ENCODE results near the gene NDUFAF3. TPM values are rescaled to one million over a fixed set of nuclear protein-coding genes. Genes with fewer than 3 reads are reported as not detected.

NDUFAF3 gene, protein sequence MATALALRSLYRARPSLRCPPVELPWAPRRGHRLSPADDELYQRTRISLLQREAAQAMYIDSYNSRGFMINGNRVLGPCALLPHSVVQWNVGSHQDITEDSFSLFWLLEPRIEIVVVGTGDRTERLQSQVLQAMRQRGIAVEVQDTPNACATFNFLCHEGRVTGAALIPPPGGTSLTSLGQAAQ
- 212 and 249 TPM in 2 replicates for total RNA-seq

DNA sequence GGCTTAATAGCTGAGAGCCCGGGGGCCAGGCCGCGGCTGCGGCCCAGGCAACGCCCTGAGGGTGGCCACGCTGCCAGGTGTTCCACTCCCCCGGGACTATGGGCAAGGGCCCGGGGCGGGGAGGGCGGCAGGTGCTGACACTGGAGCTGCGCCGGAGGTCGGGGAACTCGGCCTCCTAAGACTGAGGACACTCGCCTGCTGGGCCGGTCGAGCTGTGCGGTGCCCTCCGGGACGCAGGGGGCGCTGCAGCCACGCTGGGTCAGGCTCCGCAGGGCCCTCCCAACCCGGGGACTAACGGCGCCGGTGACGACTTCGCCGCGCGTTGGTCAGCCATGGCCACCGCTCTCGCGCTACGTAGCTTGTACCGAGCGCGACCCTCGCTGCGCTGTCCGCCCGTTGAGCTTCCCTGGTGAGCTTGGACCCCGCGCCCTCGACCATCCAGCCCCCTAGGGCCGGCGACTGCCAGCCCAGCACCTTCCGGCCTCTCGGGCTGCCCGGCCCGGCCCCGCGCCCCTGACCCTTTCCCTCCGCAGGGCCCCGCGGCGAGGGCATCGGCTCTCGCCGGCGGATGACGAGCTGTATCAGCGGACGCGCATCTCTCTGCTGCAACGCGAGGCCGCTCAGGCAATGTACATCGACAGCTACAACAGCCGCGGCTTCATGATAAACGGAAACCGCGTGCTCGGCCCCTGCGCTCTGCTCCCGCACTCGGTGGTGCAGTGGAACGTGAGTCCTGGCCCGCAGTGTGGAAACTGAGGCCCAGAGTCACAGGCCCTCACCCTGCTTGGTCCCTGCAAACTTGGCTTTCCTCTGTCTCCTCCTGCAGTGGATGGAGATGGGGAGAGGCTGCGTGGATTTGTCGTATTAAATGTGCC is at the start of gene NDUFAF3:
TSS of gene NDUFAF3 (plus strand) at position 309 of the 875 bp plus-strand sequence. CDS start at position 333, 24 bp downstream.

DNA sequence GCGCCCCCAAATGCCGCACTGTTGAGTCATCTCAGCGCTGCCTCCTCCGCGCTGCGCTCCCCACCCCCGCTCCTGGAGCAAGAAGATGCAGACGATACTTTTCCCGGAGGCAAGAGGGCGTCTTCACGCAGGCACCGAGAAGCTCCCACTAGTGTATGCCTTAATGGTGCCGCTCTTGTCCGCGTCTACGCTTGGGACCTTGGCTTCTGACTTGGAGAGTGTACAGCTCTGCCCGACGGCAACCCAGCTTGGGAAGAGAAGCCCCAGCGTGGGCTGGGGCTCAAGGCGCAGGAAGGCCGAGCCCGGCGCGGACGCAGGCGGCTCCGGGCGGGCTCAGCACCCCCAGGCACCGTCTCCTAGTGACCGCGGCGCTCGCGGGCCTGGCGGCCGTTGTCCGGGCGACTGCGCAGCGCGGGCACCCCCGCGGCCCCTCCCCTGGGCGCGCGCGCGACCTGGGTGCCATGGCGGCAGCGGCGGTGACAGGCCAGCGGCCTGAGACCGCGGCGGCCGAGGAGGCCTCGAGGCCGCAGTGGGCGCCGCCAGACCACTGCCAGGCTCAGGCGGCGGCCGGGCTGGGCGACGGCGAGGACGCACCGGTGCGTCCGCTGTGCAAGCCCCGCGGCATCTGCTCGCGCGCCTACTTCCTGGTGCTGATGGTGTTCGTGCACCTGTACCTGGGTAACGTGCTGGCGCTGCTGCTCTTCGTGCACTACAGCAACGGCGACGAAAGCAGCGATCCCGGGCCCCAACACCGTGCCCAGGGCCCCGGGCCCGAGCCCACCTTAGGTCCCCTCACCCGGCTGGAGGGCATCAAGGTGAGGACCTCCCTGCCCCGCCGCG is 31.9 kb upstream of the NDUFAF3 start, which contains the start of gene P4HTM:
TSS of gene P4HTM (plus strand) at position 446 of the 840 bp plus-strand sequence. CDS start at position 462, 16 bp downstream.

DNA sequence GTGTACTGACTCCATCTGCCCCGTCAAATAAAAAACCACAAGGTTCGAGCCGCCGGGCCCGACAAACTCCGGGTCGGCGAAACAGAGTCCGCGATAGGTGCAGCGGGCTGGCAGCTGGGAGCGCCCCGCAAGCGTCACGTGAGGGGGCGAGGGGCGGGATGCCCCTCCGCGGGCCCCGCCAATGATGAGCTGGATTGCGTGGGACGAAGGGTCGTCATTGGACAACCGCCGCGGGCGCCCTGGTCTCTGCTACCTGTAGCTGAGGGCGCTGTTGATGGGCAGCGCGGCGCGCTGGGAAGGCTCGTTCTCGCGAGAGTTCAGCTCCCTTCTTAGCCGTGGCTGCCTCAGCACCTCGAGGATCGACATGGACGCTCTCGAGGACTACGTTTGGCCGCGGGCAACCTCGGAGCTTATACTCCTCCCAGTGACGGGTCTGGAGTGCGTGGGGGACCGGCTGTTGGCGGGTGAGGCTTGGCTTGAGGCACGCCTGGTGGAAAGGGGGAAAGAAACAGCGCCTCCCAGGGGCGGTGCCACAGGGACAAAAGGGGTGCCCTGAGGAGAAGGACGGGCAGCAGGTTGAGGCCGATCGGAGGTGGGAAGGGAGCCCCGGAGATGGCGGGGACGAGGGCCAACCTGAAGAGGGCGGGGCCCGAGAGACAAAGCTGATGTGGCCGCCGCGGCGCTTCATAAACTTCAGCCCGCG is 14.7 kb upstream of the NDUFAF3 start, which contains the start of gene WDR6:
TSS of gene WDR6 (plus strand) at position 324 of the 703 bp plus-strand sequence. CDS start at position 365, 41 bp downstream.

DNA sequence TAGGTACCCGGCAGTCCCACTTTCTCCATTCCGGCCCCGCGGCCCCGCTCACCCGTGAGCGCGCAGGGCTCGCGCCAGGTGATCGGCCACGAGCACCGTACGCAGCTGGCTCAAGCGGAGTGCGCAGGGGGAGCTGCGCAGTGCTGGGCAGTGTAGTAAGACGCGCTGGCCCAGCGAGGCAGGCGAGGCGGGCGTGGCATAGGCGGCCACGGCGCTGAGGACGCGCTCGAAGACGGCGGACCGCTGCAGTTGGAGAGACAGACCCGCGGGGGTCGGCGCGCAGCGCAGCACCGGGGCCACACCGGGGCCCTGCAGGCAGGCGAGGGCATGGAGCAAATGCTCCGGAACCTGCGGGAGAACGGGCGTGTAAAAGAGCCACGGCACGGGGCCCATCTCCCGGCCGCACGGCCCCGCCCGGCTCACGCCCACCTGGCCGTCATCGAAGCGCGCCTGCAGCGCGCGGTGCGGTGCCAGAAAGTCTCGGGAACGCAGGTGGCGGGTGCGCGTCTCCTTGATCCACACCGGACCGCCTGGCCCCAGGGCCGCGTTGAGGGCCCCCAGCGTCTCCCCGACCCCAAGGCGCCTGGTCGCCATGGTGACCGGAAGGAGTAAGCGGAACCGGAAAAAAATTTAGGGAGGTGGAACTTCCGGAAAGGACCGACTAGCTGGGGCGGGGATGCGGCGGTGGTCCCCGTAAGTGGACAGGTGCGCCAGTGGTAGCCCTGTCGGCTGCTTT is 3.8 kb upstream of the NDUFAF3 start, which contains the start of gene DALRD3:
TSS of gene DALRD3 (minus strand) at position 610 of the 736 bp plus-strand sequence. CDS start at position 594, 16 bp downstream.

GRCh38 chr3:49028673-49029562 is 7.0 kb downstream of the NDUFAF3 start, which contains the start of gene IMPDH2:
Gene IMPDH2, minus strand, starts transcription at chr3:49029398. Its CDS starts 48 bp downstream, at chr3:49029350.

Other genes with a start within 250 kb of the NDUFAF3 start
- 21.8 and 27.9 TPM in 2 replicates for gene PRKAR2A, start 174.2 kb upstream of the NDUFAF3 start, total RNA-seq
- gene SLC25A20, start 123.2 kb upstream of the NDUFAF3 start, total RNA-seq, result 8.6 and 13.1 TPM in 2 replicates
- 72.1 and 85.6 TPM in 2 replicates for gene ARIH2, start 103.3 kb upstream of the NDUFAF3 start, total RNA-seq
- gene P4HTM, start 31.9 kb upstream of the NDUFAF3 start, total RNA-seq, result 16.3 and 82.8 TPM in 2 replicates
- 89.0 and 128 TPM in 2 replicates for gene WDR6, start 14.7 kb upstream of the NDUFAF3 start, total RNA-seq
- 57.8 and 89.2 TPM in 2 replicates for gene DALRD3, start 3.5 kb upstream of the NDUFAF3 start, total RNA-seq
- 182 and 193 TPM in 2 replicates for gene IMPDH2, start 7.3 kb downstream of the NDUFAF3 start, total RNA-seq
- gene QRICH1, start 72.0 kb downstream of the NDUFAF3 start, total RNA-seq, result 70.0 and 78.2 TPM in 2 replicates
- 362 and 497 TPM in 2 replicates for gene QARS1, start 82.6 kb downstream of the NDUFAF3 start, total RNA-seq
- 38.1 and 55.4 TPM in 2 replicates for gene USP19, start 98.7 kb downstream of the NDUFAF3 start, total RNA-seq
- 209 and 412 TPM in 2 replicates for gene LAMB2, start 110.9 kb downstream of the NDUFAF3 start, total RNA-seq
- 32.4 and 33.2 TPM in 2 replicates for gene CCDC71, start 144.2 kb downstream of the NDUFAF3 start, total RNA-seq
- gene KLHDC8B, start 149.5 kb downstream of the NDUFAF3 start, total RNA-seq, result 10.1 and 37.6 TPM in 2 replicates

All from mesangial cell (primary cell).